ENCODE results near the gene SORCS1. TPM values are rescaled to one million over a fixed set of nuclear protein-coding genes. Genes with fewer than 3 reads are reported as not detected.

Gene SORCS1
- total RNA-seq, 1 donor from 2014 or later: not detected

DNA sequence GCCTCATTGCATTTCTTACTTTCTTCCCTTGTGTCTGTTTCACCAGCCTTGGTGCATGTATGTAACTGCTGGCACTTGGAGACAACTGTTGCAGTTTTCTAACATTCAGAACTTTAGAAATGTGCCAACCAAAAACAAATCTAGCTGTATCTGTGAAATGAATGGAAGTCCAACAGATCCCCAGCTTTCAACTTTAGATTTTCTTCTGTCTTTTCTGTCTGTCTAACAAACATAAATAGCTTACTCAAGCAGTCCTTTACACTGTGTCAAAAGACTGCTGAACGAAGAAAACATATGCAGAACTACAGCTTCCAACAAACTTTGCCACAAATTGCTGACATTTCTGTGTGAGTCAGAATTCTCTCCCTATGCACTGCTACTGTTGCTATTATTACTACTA, 30.9 kb downstream of the SORCS1 start:
- Histone ChIP-seq H3K36me3 (ENCODE audit: control insufficient read depth, insufficient read depth, low read length) (no peaks in the 10 kb centered on the region), H3K4me3 (ENCODE audit: low read depth, low read length) (no peak overlapping the region), H3K27me3 (ENCODE audit: control insufficient read depth, insufficient read depth, low read length) (no peaks in the 10 kb centered on the region)
- TF ChIP-seq, protein P1, sequence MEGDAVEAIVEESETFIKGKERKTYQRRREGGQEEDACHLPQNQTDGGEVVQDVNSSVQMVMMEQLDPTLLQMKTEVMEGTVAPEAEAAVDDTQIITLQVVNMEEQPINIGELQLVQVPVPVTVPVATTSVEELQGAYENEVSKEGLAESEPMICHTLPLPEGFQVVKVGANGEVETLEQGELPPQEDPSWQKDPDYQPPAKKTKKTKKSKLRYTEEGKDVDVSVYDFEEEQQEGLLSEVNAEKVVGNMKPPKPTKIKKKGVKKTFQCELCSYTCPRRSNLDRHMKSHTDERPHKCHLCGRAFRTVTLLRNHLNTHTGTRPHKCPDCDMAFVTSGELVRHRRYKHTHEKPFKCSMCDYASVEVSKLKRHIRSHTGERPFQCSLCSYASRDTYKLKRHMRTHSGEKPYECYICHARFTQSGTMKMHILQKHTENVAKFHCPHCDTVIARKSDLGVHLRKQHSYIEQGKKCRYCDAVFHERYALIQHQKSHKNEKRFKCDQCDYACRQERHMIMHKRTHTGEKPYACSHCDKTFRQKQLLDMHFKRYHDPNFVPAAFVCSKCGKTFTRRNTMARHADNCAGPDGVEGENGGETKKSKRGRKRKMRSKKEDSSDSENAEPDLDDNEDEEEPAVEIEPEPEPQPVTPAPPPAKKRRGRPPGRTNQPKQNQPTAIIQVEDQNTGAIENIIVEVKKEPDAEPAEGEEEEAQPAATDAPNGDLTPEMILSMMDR (IDR thresholded peaks at IDR 0.05; ENCODE audit: insufficient read depth, low read length, severe bottlenecking): no peak
- FAIRE-seq: no peak
- no peak for DNase-seq (ENCODE audit: low read depth)

DNA sequence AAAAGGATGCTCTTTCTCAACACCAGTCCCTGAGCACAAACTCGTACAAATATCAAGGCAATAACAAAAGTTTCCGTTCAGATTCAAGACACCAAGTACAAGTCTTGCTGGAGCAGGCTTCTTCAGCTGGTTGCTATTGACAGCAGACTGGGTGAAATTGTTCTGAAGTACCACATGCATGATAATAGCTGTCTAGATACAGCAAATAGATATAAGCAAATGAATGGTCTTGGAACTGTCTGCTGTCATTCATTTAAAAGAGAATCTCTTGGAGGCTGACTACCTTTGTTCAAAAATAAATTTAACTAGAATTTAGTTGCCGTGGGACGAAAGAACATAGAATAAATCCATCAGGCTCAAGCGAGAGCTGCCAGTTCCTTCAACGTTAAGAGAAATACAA, 35.5 kb downstream of the SORCS1 start:
- TF ChIP-seq, protein P1 (IDR thresholded peaks at IDR 0.05; ENCODE audit: insufficient read depth, low read length, severe bottlenecking): no peak

DNA sequence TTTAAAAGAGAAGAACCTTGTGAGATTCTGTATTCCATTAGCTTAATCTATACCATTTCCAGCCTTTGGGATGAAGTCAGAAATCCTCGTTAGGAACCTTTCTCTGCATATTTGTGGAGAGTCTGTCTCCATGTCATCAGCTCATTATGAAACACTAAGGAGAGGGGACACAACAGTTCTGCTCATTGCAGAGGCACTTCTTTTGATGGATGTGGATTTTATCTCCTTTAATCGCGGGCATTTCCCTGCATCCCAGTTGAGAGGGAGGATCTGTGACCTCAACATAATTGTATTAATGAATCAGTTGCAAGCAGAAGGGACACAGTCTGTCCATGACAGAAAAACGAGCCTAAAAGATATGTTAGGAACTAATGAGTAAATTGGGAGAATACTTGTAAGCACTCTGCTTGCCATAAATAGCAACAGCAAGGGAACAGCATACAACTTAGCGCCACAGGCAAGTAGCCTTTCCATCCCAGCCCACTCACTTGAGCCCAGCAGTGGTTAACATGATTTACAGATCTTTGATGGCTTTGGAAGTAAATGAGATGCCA, 37.9 kb downstream of the SORCS1 start:
- FAIRE-seq: no peak

More for the DNA sequence above, 35.5 kb downstream of the SORCS1 start:
- Histone ChIP-seq H3K27me3 (ENCODE audit: control insufficient read depth, insufficient read depth, low read length) (no peaks in the 10 kb centered on the region), H3K4me3 (ENCODE audit: low read depth, low read length) (no peak overlapping the region), H3K36me3 (ENCODE audit: control insufficient read depth, insufficient read depth, low read length) (no peaks in the 10 kb centered on the region)
- DNase-seq (ENCODE audit: low read depth) (no peak), FAIRE-seq (no peak)

DNA sequence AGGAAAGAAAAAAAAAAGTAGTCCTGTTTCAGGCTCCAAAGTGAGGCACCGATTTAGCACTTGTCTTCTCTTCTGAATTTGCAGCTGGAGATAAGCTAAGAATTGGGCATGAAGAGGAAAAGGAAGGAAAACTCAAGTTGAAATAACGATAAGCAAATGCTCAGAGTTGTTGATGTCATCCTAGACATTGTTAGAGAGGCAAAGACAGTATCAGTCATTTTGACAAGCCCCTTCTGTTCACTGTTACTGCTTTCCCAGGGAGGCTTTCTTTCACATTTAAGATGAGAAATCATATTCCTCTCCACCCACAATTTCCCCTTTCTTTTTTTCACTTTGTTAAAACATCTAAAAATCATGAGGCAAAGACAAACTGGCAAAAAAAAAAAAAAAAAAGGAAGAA, 41.8 kb downstream of the SORCS1 start:
- no peaks in the 10 kb centered on the region for H3K27me3 ChIP-seq (ENCODE audit: control insufficient read depth, insufficient read depth, low read length)
- no peak overlapping the region for H3K4me3 ChIP-seq (ENCODE audit: low read depth, low read length)
- FAIRE-seq (no peak), DNase-seq (ENCODE audit: low read depth) (no peak)
- TF ChIP-seq, protein P1 (IDR thresholded peaks at IDR 0.05; ENCODE audit: insufficient read depth, low read length, severe bottlenecking): no peak
- no peaks in the 10 kb centered on the region for H3K36me3 ChIP-seq (ENCODE audit: control insufficient read depth, insufficient read depth, low read length)

More for the DNA sequence above, 37.9 kb downstream of the SORCS1 start:
- DNase-seq (ENCODE audit: low read depth): no peak
- H3K4me3 ChIP-seq (ENCODE audit: low read depth, low read length): no peak overlapping the region
- H3K36me3 ChIP-seq (ENCODE audit: control insufficient read depth, insufficient read depth, low read length): no peaks in the 10 kb centered on the region
- TF ChIP-seq, protein P1 (IDR thresholded peaks at IDR 0.05; ENCODE audit: insufficient read depth, low read length, severe bottlenecking): no peak
- no peaks in the 10 kb centered on the region for H3K27me3 ChIP-seq (ENCODE audit: control insufficient read depth, insufficient read depth, low read length)

DNA sequence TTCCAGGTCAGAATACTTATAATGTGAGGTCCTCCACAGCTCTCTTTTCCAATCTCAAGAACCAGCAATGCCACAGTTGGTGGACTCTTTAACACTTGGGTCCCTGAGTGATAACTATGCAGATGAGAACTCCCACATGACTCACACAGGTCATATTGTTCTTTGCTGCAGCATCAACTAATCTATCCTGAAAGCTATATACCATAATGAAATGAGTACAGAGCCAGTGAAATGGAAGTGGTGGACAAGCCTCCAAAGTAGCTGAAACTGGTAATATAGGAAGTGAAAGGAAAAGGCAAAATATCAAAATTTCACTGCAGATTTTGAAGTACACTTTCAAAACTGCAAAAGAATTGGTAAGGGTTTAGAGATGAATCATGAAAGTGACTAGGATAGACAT, 45.6 kb downstream of the SORCS1 start:
- H3K4me3 ChIP-seq (ENCODE audit: low read depth, low read length): no peak overlapping the region
- FAIRE-seq: no peak

More for the DNA sequence above, 45.6 kb downstream of the SORCS1 start:
- H3K27me3 ChIP-seq (ENCODE audit: control insufficient read depth, insufficient read depth, low read length): no peaks in the 10 kb centered on the region
- no peaks in the 10 kb centered on the region for H3K36me3 ChIP-seq (ENCODE audit: control insufficient read depth, insufficient read depth, low read length)
- TF ChIP-seq, protein P1 (IDR thresholded peaks at IDR 0.05; ENCODE audit: insufficient read depth, low read length, severe bottlenecking): no peak
- no peak for DNase-seq (ENCODE audit: low read depth)
